ENCODE results near the gene TTLL6.
A peak's percentile ranks its signal among the peaks of the same experiment; 100 is the strongest.
"Not testable (repeated sequence)": the region's sequence is repeated elsewhere in the genome, so short reads cannot be mapped to it uniquely, and the experiment has no call there.

The TTLL6 gene

DNA sequence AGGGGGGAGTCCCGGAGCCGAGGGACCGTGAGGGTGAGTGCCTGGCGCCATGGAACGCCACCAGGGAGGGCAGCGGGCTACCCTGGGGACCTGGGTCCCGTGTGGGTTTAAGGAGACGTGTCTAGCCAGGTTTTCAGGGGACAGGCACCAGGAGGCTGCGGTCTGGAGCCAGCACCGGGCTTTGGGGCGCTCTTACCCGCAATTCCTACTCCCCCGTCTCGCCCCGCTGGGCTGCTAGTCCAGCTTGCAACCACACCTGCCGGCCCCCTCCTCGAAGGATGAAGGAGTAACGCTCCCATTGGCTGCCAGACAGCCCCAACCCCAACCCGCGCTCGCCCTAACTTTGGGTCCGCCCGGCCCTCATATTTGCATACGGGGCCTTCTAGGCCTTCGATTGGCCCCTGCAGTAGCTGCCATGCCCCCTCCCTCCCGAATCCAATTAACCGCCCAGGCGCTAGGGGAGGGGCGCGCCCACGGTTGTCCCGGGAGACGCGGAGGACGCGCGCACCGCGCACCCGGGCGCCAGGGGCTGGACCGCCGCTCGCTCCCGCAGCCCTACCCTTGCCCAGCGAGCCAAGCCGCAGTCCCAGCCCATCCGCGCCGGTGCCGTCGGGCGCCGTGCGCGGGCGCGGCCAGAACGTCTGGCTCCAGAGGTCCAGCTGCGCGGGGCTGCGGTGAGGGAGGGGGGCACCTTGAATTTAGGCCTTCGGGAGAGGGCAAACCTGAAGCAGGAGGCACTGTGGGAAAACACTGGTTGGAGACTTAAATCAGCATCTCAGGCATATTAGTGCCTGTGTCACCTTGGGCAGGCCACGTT is at the start of gene TTLL6:
TTLL6 (minus strand) TSS at position 456 of the 817 bp plus-strand sequence; CDS start at position 299, 157 bp downstream.
- peak; percentile 91 for DNase-seq

DNA sequence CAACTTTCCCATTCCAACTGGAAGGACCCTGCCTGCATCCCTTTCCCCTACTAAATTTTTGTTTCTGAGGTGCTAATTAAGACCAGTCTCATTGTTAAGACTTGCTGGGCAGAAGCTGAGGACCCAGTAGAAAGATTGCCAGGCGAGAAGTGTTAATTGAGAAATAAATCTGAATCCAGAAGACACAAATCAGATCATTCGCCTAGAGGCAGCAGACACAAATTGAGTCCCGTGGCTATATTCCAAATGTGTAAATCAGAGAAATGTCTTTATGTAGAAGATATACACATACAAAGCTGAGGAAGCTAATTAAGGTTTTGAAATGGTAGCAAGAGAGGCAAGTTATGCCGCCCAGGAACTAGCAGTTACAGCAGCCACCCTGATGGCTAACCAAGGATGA is 43.4 kb upstream of the TTLL6 start:
- DNase-seq = no peak

DNA sequence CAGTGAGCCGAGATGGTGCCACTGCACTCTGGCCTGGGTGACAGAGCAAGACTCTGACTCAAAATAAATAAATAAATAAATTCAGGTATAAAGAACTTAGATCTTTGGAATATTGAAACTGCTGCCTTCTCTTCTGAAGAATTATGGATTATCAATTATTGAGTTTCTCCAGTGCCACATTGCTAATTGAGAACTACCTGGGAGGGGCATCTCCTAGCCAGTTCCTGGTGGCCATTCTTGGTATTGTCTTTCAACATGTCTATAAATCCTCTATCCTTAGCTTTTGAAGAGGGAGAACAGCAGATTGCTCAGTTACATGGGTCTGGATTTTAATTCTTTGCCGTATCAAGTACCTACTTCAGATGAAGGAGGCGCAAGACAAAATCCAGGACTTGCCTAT is 43.0 kb upstream of the TTLL6 start:
- no peak for DNase-seq

DNA sequence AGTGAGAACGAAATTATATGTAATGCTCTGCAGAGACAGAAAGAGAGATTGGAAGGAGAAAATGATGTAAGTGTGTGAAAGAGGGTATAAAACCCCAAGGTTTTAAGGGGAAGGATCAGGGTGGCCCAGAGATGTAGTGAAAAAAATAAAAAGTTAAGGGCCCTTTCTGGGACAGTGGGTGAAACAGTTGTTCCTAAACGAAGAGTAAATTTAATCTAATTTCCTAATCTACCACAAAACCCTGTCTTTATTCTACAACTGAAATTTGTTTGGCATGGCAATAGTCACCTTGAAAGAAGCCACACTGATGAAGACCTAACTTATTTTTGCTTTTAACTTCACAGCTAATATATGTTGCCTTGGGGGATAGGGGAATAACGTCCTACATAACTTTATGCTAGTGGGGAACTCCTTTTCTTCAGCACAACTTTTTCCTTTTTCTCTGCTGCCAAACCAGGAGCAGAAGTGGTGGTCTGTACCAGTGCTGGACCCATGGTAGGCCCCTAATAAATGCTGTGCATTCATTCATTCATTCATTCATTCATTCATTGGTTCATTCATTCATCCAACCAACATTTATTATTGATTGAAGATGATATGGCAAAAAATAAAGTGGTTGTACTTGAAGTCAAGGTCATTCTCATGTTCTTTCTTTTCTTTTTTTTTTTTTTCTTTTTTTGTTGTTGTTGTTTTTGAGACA is 39.2 kb upstream of the TTLL6 start:
- DNase-seq = no peak

DNA sequence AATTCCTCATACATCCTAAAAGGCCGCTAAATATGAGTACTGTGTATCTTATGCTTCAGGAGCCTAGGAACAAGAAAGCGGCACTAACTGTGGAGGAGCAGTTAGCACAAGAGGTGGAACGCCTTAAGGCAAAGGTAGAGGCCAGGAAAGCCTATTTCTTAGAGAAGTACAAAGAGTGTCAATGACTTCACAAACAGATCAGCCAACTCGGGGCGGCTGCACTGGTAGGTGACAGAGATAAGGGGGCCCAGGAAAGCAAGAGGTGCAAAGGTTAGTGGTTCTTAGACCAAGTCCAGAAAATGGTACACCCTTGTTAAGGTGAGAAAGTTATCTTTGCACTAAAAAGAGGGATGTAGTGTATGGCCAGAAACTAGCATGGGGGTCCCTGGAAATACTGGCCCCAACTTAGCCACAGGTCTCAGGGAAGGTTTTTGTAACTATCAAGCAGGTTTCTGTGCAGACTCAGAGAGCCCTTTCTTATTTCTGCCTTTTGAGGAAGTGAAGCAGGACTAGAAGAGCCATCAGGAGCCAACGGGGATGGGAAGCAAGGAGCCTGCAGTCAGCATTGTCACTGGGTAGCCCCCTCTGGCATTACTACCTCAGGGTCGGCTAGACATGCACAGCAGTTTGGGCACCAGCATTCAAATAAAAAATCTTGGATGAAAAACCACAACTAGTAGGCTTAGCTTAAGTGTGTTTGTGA is 37.9 kb upstream of the TTLL6 start:
- no peak for DNase-seq

DNA sequence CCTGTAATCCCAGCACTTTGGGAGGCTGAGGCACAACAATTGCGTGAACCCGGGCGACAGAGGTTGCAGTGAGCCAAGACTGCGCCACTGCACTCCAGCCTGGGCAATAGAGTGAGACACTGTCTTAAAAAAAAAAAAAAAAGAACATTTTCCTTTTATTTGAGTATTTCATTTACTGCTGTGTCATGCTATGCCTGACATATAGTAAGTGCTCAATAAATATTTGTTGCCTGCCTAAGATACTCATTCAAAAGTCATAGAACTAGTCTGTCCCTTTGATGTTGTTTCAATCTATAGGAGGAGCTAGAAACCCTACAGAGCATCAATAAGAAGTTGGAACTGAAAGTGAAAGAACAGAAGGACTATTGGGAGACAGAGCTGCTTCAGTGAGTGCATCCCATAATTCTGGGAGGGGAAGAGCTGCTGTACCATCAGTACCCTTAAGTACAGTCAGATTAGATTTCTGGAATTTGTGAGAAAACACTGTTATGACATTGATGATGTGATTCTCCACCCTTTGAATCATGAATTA is 33.8 kb upstream of the TTLL6 start:
- DNase-seq = no peak

DNA sequence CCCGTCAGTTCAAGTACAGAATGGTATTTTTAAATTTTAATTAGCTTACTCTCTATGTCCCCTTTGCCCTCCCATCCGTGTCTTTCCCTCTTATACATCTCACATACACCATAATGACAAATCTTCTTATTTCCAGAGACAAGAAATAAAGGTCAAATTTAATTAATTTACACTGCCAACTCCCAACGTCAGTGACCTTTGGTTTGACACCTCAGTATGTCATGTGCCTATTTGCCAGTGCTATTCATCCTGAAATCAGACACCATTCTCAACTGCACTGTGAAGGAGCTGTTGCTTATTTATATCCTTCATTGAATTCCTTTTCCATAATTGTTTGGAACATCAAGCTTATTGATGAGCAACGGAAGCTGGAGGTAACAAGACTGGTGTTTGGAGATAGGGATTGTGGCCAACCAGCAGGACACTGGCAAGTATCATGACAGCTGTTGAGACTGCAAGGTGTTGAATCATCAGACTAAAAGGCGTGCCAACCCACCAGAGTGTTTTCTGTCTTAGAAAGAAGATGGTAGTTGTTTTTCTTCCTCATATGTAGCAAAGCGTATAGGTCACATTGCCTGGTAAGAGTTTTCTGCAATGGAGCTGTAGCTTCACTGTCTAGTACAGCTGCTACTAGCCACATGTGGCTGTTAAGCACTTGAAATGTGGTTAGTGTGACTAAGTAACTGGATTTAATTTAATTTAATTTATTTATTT is 26.3 kb upstream of the TTLL6 start:
- no peak for DNase-seq

DNA sequence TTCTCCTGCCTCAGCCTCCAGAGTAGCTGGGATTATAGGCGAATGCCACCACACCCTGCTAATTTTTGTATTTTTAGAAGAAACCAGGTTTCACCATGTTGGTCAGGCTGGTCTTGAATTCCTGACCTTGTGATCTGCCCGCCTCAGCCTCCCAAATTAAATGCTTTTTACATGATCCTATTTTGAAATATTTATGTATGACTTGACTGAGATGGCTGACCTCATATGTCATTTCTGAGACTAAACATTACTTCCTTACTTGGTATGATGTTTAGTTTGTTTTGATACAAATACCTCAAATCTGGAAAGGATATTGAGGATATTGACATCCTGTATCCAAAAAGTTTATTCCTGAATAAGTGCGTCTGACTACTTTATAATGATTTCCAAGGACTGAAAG is 25.7 kb upstream of the TTLL6 start:
- DNase-seq = no peak

DNA sequence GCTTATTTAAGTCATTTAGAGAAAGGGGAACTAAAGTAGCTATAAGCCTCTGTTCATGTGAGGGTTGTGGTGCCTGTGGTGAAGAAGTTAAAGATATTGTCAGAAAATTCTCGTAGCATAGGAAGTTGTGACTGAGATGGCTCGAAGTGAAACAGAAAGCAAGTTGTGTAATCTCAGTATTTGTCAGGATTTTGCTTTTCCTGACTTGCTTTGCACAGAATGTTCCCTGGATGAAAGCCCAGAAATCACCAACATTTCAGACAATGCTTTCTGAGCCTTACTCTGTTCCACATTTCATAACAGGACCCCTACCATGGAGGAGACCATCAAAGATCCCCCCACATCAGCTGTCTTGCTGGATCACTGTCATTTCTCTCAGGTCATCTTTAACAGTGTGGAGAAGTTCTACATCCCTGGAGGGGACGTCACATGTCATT is 24.4 kb upstream of the TTLL6 start:
- no peak for DNase-seq

DNA sequence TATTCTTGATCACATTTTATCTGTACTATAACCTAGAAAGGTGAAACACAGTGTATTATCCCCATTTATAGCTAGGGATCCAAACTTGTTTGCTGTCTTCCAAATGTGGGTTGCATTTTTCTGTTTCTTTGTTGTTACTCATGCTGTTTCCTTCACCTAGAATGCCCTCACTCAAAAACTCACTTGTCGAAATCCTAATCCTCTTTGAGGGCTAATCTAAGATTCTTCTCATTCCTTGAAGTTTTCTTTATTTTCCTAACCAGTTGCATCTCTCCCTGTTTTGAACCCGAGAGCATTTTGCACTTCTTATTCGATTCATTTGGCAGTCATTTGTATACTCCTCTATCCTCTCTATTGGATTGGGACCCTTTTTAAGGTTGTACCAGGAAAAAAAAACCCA is 23.4 kb upstream of the TTLL6 start:
- no peak for DNase-seq

DNA sequence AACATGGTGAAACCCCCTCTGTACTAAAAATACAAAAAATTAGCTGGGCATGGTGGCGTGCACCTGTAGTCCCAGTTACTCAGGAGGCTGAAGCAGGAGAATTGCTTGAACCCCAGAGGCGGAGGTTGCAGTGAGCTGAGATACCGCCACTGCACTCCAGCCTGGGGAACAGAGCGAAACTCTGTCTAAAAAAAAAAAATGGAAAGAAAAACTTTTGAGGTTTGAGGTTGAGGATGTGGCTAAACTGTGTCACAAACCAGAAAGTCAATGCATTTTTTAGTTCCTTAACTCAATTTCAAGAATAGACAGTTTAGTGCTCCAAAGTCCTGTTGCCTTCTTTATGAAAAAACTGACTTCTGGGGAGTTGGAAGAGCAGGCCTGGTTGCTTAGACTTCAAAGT is 20.4 kb upstream of the TTLL6 start:
- DNase-seq = not testable (repeated sequence)

DNA sequence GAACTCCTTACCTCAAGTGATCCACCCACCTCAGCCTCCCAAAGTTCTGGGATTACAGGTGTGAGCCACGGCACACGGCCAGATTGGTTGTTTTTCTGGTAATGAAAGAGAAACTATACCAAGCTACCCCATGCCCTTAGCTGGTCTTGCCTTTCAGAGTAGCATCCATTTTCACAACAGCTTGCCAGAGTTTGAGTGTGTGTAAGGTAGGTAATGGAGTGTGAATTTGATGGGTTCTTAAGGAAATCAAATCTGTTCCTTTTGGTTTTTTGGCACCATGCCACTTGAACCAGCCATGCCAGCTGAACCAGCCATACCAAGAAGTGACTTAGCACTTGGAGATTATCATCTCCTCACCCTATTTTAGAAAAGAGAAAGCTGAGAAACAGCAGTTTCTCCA is 18.9 kb upstream of the TTLL6 start:
- no peak for DNase-seq

DNA sequence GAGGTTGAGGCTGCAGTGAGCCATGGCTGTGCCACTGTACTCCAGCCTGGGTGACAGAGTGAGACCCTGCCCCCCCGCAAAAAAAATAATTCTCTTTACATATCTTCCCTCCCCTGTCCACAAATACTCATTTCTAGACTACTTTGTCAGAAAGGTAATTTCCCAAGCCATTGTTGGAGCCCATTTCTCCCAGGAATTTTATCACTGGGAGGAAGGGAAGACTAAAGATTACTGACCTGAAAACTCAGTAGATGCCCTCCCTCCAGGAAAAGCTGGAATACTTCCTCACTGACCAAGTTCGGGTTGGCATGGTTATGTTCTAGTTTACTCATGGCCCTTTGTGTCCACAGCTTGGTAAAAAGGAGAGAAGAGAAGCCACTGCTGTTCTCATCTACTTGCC is 17.9 kb upstream of the TTLL6 start:
- DNase-seq = no peak

DNA sequence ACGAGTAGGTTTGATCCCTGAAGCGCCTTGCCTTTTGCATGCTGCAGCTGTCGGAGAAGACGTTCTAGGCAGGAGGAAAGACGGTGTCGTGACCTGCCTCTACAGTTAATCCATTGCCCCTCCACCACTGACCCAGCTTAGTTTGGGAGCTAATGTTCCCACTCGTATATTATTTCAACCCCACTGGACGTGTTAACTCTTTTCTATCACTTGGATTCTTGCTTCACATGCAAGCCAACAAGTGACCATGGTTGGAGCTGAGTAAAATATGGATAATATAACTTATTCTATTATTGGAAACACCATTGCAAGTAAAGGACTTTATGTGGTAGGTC is 14.5 kb upstream of the TTLL6 start:
- no peak for DNase-seq

DNA sequence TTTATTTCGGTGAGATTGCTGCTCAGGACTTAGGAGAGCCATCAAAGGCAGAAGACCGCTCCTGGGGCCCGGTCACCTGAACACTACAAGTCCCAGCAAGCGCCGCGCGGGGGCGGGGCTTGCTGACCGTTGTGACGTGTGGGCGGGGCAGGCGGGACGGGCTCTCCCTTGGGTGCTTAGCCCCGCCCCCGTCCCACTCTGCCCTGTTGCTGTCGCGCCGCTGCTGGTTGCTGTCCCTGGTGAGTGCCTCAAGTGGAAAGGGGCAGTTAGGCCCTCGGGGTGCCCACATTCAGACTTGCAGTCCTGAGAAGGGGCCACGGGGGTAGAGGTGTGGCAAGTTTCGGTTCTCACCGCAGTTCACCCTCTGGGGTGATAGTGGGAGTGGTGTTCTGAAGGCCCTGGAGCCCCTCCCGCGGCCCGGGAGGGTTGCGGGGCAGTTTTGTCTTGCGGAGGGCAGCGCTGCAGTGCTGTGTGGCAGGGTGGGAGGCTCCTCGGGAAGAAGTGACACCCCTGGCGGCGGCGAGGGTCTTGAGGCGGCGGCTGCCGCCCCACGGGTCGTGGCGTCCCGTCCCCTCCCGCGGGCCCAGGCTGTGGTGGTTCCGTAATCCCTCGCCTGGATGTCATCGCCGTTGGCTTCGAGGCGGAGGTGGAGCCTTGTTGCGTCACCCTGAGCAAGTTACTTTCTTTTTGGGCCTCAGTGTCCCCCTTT is 14.0 kb upstream of the TTLL6 start, which contains the start of gene CALCOCO2:
CALCOCO2 (plus strand) TSS at position 196 of the 709 bp plus-strand sequence. CDS start 10,673 bp downstream, outside the sequence.
- DNase-seq = peak; percentile 93

DNA sequence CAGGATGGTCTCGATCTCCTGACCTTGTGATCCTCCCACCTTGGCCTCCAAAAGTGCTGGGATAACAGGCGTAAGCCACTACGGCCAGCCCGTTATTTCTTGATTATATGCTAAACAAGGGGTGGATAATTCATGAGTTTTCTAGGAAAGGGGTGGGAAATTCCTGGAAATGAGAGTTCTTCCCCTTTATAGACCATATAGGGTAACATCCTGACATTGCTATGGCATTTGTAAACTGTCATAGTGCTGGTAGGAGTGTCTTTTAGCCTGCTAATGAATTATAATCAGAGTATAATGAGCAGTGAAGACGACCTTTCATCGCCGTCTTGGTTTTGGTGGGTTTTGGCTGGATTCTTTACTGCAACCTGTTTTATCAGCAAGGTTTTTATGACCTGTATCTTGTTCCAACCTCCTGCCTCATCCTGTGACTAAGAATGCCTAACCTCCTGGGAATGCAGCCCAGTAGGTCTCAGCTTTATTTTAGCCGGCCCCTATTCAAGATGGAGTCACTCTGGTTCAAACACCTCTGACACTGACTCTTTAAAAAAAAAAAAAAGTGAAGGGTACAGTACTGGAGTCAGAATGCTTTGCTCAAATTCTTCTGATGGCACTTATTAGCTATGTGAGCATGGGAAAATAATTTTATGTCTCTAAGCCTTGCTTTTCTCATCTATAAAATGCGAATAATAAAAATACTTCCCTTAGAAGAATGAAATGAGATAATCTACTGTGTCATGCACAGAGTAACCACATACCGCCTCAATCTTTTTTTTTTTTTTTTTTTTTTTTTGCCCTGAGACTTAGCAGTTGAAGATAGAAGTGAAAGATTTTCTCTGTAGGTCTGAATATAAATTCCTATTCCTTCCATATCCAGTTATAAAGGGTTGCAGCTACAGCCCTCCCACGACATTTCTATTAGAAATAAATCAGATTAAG is 8.7 kb upstream of the TTLL6 start:
- DNase-seq = no peak

DNA sequence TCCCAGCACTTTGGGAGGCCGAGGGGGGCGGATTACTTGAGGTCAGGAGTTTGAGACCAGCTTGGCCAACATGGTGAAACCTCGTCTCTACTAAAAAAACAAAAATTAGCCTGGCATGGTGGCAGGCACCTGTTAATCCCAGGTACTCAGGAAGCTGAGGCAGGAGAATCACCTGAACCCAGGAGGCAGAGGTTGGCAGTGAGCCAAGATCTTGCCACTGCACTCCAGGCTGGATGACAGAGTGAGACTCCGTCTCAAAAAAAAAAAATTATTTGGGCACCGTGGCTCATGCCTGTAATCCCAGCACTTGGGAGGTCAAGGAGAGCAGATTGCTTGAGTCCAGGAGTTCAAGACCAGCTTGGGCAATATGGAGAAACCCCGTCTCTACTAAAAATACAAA is 3.9 kb upstream of the TTLL6 start:
- DNase-seq = not testable (repeated sequence)

DNA sequence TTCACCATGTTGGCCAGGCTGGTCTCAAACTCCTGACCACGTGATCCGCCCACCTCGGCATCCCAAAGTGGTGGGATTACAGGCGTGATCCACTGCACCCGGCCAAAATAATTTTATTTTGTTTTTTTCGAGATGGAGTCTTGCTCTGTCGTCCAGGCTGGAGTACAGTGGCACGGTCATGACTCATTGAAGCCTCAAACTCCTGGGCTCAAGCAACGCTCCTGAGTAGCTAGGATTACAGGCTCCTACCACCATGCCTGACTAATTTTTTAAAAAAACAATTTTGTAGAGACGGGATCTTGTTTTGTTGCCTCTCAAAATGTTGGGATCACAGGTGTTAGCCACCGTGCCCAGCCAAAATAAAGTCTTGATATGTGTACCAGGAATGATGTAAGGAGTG is 2.4 kb upstream of the TTLL6 start:
- DNase-seq = no peak

DNA sequence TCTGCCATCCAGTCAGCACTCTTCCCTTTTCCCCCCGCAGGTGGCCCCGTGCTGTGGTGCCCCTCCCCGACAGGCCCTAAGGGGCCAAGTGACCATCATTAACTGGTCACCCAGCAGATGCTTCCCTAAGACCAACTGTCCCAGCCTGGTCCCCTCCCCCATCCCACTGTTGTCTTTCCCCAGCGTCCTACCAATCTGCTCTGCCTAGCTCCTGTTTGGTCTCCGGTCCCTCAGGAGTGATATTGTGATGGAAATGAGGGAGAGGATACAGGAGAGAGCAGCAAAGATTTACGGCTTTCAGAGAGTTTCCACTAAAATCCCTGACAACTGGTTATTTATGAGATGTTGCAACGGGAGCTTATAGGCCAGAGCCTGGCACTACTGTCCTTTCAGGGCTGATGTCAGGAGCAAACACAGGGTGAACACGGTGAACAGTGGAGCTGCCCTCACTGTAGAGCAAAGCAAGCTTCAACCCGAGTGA is 1.4 kb upstream of the TTLL6 start:
- DNase-seq = peak; percentile 46

DNA sequence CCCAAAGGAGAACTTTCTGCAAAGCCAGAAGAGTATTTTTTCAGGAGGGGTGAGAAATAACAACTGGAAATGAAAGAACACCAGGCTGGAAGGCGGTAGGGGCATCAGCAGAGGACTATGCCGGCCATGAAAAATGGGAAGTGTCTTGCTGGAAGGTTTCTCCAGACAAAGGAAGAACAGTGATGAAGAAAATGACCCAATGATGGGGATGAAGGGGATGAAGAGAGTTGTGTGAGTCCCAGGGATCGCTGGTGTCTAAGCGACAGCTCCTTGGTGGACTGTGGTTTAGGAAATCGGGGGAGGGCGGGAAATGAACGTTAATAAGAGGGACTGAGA is 623 bp downstream of the TTLL6 start:
- DNase-seq = no peak

DNA sequence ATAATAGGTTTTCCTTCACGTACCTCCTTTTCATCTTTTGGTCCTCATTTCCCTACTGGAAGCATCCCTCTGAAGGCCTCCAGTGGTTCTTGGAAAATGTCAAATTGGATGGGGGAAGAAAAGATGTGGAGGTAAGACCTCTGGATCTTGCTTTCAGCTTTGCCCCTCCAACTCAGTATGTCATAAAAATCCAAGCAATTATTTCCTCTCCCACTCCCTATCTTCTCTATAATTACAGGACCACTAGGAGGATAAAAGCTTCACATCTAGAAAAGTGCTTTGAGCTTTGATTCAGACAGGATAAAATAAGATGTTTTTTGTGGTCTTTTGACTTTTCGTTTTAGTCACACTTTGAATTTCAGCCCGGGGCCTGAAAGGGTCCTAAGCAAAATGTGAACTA is 1.7 kb downstream of the TTLL6 start:
- no peak for DNase-seq

Measured in retina (tissue), 1 donor.